GM21381 (cell line): Measurements from ENCODE around the gene SLC6A6.

Source experiments
- ATAC-seq: cut with Tn5 transposase; IDR thresholded peaks from one replicate; pipeline ENCODE4 v1.9.1; 2021; ENCODE audit warnings: mild to moderate bottlenecking, moderate library complexity; ENCODE audit not compliant: unreplicated experiment

Gene SLC6A6

DNA sequence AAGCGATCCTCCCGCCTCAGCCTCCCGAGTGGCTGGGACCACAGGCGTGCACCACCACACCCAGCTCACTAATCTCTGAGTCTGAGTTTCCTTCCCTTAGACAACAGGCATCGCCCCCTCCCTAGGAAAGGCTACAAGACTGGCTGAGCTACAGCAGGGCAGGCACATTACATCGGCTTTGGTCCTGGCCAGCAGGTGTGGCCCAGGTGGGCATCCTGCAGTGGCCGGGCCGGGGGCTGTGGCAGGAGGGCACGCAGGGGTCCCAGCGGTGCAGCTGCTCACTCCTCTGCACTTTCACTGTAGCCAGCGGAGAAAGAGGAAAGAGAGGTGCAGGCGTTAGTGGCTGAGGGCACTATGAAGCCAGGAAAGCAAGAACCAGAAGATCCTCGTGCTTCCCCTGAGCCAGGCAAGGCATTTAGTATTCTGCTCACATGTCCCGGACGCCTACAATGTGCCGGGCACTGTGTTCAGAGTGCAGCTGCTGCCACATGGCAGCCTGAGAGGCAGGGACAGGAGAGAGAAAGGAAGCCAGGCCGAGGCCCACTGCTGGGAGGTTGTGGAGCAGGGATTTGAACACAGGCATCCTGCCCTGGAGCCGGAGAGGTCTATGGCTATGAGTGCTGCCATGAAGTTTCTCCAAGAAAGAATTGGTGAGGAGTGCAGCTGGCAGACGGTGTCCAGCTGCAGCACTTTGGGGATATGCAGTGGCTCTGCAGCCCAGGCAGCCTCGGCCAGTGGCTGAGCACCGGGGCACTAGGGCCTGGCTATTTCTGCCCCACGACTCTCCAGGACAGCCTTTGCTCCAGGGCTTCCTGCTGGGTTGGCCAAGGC lies 115.4 kb downstream of the SLC6A6 start:
- ATAC-seq, result no peak

DNA sequence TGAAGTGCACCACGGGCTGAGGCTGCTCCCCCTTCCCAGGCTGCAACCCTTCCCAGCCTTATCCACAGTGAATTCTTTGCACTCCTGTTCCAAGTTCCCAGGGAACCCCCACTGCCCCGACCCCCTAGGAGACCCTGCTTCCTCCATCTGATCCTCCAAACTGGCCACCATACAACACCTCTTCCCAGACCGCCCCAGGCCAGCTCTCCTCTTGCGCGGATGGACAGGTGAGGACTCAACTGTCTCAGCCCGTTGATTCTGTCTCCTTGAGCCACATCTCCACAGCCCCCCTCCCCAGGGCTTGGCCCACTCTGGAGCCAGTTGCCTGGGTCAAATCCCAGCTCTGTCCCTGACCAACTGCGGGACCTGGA lies 116.0 kb downstream of the SLC6A6 start:
- no peak for ATAC-seq

DNA sequence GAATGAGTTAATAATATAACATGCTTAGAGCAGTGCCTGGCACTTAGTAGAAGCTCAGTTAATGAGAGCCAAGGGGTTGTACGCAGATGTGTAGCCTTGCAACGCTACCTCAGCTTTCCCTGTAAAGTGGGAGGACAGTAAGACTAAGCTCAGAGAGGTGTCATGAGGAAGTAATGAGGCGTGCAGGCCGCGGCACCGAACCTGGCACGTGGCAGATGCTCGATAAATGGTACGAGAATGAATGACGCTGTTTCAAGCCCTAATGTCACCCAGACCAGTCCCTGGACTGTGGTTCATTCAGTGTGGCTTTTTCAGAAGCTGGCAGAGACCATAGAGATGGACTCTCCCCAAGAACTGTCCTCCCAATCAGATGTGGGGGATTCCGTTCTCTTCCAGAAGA lies 116.5 kb downstream of the SLC6A6 start:
- no peak for ATAC-seq

DNA sequence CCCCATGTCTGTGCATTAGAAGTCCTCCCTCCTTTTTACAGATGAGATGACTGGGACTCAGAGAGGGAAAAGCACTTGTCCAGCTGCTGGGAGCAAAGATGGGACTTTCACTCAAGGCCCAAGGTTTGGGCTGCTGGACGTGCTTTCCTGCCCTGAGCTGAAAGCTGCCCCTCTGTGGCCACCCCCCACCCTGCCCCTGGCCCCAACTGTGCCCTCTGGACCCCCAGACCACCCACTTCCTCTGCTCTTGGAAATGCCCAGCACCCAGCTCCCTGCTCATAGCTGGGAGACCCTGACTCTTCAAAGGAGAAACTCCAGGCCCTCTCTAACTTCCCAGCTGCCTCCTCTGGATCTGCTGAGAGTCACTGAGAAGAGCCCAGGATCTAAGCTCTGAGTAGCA lies 117.0 kb downstream of the SLC6A6 start:
- ATAC-seq, result no peak

DNA sequence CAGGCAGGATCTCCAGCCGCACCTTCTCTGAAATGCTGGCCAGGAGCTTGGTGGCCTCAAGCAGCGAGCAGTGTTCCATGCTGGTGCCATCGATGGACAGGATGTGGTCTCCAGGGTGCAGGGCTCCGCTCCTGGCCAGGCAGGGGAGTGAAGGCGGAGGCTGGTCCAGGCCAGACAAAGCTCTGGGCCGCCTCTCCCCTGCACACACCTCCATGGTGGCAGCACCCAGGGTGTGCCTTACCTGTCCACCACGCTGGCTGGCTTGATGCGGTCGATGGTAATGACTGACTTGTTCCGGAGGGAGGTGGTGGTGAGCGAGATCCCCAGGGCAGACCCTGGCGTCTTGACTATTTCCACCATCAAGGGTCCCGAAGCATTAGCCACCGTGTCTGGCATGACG lies 117.7 kb downstream of the SLC6A6 start:
- ATAC-seq, result no peak

DNA sequence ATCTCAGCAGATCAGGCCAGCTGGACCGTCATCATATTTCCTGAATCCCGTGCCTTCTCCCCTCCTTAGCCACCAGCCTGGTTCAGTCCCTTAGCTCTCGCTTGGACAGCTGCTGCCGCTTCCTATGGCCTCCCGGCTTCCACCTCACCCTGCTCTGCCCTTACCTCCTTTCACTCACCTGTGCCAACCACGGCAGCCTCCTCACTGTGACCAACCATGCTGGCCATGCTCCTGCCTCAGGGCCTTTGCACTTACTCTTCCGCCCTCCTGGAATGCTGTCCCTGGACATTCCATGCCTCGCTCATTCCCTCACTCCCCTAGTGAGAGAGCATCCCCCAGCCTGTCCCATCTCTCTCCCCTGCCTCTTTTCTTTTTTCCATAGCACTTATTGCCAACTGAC lies 118.6 kb downstream of the SLC6A6 start:
- no peak for ATAC-seq

DNA sequence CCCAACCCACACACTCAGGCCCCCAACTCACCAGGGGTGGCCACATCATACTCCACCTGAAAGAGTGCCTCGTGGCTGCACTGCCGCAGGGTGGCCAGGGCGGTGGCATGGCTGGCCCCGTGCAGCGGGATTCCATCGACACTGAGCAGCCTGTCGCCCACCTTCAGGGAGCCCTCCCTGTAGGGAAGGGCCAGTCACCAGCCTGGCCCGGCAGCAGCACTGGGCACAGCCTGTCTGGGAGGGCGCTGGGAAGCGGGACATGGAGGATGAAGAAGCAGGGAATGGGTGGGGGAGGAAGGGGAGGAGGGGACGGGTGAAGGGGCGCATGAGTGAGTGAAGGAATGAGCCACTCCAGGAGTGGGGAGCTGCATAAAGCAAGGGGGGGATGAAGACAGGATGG lies 119.2 kb downstream of the SLC6A6 start:
- ATAC-seq, result no peak

DNA sequence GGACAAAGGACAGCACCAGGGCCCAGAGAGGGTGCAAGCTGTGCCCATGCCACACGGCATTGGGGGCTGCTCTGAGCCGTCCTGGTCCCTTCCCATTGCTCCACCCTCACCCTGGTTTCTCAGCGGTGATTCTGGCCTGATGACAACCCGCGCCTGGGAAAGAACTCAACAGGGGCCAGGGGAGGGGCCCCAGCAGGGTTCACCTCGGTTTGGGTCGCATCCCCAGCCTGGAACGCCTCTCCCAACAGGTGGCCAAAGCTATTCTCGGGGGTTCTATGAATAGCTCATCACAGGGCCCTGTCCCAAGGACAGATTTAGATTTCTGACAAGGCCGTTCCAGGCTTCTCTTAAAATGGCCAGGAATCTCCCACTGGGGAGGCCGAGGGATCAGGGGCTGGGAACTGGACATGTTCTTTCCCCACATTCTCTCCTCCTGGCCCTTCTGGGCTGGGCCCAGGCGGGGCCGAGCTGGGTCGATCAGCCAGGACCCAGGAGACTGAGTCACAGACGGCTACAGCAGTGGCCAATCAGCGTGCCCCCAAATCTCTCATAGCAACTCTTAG lies 119.8 kb downstream of the SLC6A6 start:
- no peak for ATAC-seq

DNA sequence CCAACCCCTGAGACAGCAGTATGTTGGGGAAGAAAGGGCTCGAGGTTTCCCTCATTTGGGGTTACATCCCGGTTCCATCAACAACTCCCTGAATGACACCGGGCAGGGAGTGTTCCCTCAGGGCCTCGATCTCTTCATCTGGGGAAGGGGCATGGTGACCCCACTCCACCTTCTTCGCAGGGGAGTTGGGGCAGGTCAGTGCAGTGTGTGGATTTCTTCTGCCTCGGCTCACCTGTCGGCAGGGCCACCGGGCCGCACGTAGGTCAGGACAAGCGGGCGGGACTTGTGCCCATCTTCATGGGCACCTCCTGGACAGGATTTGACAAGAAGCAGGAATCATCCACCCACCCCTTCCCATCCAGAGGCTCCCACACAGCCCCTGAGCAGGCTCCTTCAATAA lies 120.4 kb downstream of the SLC6A6 start:
- ATAC-seq, result no peak

DNA sequence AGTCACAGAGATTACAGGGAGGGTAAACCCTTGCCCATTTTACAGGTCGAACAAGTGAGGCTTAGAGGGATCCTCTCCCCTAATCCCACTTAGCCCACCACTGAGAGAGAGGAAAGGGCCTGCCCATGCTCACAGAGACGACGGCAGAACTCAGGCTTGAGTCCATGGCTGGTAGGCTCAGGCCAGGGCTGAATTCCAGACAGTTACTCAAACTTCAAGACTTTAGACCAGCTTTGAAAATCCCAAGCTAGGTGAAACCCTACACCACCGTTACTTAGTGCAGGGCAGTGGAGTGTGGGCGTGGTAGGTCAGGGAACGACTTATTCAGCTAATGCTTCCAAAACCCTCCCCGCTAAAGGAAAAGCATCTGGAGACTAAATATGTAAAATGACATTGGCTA lies 121.4 kb downstream of the SLC6A6 start:
- no peak for ATAC-seq

DNA sequence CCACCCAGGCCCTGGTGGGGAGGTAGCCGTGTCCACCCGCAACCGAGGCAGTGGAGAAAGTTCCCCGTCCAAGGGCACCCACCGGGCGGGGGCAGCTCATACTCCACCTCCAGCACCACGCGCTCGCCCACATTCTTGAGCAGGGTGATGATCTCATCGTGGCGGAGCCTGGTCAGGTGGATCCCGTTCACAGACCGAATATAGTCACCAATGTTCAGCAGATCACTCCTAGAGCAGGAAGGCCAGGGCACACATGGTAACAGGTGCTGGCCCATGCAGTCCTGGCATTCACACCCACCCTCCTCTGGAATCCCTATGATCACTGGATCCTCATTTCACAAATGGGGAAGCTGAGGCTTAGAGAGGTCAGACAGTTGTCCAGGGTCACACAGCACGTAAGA lies 121.9 kb downstream of the SLC6A6 start:
- ATAC-seq, result no peak

DNA sequence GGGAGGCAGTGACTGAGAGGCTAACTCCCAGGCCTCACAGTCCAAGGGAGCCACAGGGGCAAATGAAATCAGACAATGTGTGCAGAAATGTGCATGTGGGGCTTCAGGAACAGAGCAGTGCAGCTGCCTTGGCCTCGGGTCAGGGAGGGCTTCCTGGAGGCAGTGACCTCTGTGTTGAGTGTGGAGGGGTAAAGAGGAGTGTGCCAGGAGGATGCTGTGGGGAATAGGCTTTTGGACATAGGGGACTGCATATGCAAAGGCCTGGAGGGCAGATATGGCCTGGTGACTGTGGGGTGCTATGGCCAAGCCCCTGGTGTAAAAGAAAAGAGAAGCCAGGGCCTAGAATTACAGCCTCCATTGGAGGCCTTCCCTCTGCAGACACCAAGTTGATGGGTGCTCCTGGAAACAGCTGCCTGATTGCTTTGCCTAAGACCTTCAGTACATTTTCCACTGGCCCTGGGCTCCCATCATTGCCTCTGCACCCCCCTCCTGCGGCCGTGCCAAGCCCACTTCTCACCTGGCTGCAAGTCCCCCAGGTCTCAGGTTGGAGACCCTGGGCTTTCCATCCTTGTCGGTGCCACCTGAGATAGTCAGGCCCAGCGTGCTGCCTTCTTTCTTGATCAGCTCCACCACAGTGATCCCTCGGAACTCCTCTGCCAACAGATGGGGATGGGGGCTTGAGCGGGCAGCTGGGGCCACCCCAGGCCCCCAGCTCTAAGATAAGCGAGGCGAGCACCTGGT lies 122.7 kb downstream of the SLC6A6 start:
- ATAC-seq, result no peak

DNA sequence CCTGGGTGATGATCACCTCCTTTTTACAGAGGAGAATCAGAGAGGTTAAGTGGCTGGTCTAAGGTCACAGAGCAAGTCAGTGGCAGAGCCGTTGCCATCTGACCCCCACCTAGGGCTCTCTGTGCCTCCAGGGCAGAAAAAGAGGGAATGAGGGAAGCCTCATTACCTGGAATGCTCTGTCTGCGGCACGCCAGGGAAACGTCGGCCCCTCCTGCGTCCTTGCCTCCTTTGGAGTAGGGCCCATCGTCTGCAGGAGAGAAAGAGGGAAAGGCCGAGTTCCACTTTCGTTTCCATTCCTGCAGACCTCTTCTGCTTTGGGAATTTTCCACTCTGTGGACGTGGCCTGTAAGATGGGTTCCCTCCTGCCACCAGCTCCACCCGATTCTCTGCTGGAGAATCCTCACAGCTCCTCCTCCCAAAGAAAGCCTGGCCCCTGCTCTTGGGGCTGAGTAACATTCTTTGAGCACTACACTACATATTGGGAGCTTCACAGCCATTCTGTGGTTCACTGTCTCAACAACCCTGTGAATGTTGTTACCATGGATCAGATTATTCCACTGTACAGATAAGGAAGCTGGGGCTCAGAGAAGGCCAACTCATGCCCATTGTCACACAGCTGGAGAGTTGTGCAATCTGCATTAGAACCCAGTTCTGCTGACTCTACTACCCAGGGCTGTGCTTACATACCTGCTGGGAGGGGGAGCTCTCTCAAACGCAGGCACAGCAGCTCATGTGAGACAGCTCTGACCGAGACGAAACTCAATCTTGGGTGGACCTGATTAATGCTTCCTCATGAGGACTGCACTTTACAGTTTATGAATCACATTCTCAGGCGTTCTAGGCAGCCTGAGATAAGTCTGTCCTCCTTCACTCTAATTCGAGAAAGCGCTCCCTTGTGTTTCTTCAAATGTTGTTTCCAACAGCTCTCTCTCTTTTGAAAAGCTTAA lies 123.6 kb downstream of the SLC6A6 start:
- no peak for ATAC-seq

DNA sequence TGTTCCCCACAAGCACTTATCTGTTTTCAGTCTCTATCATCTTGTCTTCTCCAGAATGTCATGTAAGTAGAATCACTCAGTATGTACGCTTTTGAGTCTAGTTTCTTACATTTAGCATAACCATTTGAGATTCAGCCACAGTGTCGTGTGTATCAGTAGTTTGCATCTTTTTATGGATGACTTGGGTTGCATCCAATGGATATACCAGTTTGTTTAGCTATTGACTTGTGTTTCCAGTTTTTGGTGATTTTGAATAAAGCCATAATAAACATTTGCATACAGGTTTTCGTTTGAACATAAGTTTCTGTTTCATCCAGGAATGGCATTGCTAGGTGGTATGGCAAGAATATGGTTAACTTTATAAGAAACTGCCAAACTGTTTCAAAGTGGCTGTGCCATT lies 125.7 kb downstream of the SLC6A6 start:
- no peak for ATAC-seq

DNA sequence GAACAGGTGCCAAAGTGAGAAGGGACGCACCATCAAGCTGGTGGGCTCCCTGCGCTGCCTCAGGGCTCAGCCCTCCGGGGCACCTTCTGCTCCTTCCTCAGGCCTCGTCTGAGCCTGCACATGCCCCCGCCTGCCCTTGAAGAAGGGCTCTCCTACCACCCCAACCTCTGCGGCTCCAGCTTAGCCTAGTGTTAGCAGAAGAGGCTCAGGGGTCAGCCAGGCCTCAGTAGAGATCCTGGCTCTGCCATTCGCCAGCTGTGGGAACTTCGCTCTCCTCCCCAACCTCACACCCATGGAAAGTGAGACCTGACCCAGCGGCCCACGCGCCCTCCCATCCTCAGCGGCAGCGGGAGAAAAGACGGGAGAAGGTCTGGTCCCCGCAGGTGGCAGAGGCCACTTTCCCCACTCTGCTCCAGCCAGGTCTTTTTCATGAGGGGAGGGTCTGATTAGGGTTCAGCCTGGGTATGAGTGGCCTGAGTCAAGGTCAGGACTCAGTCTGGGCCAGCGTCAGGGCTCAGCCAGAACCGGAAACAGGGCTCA lies 129.5 kb downstream of the SLC6A6 start:
- no peak for ATAC-seq

DNA sequence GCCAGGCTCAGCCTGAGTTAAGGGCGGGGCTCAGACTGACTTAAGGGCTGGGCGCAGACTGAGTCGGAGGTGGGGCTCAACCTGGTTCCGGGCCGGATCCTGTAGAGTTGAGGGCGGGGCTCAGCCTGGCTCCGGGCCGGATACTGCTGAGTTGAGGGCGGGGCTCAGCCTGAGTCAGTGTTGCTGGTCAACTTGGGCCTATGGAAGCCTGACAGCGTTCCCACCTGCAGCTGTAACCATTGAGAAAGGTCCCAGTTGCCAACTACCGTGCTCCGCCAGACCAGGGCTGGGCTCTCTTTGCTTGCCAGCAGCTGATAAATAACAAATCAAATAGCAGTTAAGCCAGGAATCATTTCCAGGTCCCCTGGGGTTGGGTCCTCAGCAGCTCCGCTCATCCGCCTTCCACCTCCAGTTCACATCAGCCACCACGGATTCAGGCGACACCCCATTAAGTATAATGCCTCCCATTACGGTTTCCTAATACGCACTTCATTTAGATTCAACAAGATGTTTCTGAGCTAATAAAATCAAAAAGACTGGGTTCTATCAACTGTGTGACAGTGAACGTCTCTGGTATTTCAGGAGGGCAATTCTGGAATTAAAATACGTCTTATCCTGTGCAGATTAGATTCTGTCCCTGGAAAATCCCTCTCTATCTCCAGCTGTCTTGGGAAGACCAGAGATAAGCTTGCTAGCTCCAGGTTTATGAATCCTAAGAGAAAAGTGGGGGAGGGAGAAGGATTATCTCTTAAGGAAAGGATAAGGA lies 130.5 kb downstream of the SLC6A6 start:
- ATAC-seq, result no peak

DNA sequence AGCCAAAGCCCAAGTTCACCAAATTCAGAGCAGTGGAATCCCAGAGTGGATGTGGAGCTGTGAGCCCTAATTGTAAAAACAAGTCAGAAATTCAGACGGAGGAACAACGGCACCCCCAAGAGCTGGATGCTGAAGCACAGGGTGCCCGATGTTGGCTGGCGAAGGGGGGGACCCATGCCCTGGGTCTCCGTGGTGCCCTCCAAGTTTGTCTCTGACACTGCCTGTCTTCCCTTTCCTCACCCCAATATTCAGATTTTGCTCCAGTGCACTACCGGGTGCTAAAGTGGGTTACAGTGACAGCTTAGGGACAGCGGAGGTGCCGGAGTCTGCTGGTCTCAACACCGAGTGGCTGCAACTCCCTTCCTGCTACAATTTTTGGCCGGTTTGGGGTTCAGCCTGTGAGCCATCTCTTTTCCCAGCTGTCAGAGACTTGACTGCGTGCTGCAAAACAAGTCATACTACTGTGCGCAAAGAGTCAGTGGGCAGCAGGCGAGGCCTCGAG lies 131.1 kb downstream of the SLC6A6 start:
- no peak for ATAC-seq

DNA sequence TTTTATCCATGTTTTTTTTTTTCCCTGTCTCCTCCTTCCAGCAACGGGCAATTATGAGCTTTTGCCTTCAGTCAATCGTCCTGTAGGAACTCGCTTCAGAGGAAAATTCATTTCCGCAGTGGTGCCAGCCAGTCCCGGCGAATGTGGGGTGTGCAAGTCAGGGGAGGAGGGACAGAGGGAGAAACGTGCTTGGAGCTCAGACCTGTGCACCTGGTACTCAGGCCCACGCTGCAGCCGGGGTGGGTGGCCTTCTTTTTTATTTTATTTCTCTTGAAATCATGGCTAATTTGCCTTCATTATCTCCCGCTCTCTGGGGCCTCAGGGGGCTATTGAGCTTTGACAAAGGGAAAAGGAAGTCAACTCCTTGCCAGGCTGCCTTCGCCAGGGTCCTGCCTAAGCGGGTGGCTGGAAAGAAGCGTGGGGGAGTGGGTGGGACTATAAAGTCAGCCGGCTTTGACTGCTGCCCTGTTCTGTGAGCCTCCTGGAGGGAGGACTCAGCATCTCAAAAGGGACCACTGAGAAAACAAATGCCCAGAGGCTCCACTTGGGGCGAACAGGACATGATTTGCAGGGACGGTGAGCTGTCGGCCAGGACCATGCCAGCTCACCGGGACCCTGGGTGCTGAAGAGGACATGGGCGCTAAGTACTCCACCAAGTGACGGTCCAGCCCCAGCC lies 132.2 kb downstream of the SLC6A6 start:
- no peak for ATAC-seq

DNA sequence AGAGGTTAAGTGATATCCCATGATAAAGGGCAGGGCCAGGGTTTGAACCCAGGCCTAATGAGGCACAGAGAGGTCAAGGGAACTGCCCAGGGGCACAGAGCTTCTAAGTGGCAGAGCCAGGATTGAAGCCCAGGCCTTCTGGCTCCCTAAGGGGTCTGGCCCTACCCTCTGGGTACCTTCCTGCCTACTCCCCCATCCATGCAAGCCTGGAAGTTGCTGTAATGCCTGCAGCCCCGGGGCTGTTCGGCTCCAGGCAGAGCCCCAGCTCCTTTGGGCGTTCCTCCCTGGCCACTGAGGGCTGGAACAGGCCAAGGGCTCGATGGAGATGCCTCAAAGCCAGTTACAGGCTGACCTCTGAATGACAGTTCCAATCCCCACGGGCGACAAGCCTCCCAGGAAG lies 133.2 kb downstream of the SLC6A6 start:
- ATAC-seq, result no peak
